ACC112 (cell line): ENCODE measurements around the gene STX7.

ENCODE experiments used
- H2AFZ ChIP-seq: fragments of 200-600 bp; sonication (generic); one replicate; pipeline ENCODE4 v1.6.0; 2017; ENCODE audit warnings: antibody characterized with exemption, low read length; ENCODE audit not compliant: unreplicated experiment
- H3K27ac ChIP-seq: fragments of 200-600 bp; sonication (generic); 2 replicates; pipeline ENCODE4 v1.5.1; 2014; ENCODE audit warnings: low read depth, mild to moderate bottlenecking, antibody characterized with exemption, low read length, moderate library complexity
- H3K27me3 ChIP-seq: fragments of 200-600 bp; sonication (generic); 2 replicates; pipeline ENCODE4 v1.6.1; 2014; ENCODE audit warnings: mild to moderate bottlenecking, antibody characterized with exemption, low read length, moderate library complexity, mixed read lengths; ENCODE audit not compliant: insufficient read depth
- H3K36me3 ChIP-seq: fragments of 200-600 bp; sonication (generic); 2 replicates; pipeline ENCODE4 v1.6.1; 2016; ENCODE audit warnings: mild to moderate bottlenecking, antibody characterized with exemption, low read length, moderate library complexity, mixed read lengths; ENCODE audit not compliant: insufficient read depth
- H3K4me1 ChIP-seq: fragments of 200-600 bp; sonication (generic); one replicate; pipeline ENCODE4 v1.6.1; 2016; ENCODE audit warnings: low read length, mixed read lengths; ENCODE audit not compliant: insufficient read depth, unreplicated experiment, control insufficient read depth
- H3K4me3 ChIP-seq: fragments of 200-600 bp; sonication (generic); 2 replicates; pipeline ENCODE4 v1.5.1; 2014; ENCODE audit warnings: mild to moderate bottlenecking, low read depth, low read length
- H3K79me2 ChIP-seq: fragments of 200-600 bp; sonication (generic); one replicate; pipeline ENCODE4 v1.6.0; 2016; ENCODE audit warnings: low read length; ENCODE audit not compliant: control insufficient read depth, unreplicated experiment, insufficient read depth

Gene STX7

GRCh38 chr6:132399376-132400074, 113.4 kb downstream of the STX7 start:
- no peaks in the 10 kb centered on the region for H3K36me3 ChIP-seq
- peaks cover 7% of the 10 kb centered on the region for H3K4me1 ChIP-seq
- H2AFZ ChIP-seq = no peak overlapping the region
- H3K79me2 ChIP-seq = no peaks in the 10 kb centered on the region
- H3K4me3 ChIP-seq = no peak overlapping the region; the same call in 1 of the 2 replicates
- H3K27ac ChIP-seq = no peak overlapping the region
- no peaks in the 10 kb centered on the region for H3K27me3 ChIP-seq
